GM12878 (cell line): Measurements from ENCODE around the gene ZDHHC19. TPM values are rescaled to one million over a fixed set of nuclear protein-coding genes. Genes with fewer than 3 reads are reported as not detected.

ENCODE experiments used
- BACH1 ChIP-seq: fragments of 450-650 bp; IDR thresholded peaks from 2 replicates; pipeline ENCODE4 v1.6.1; 2017; ENCODE audit warnings: mild to moderate bottlenecking, borderline replicate concordance
- DPF2 ChIP-seq: fragments of 450-650 bp; IDR thresholded peaks from 2 replicates; pipeline ENCODE4 v1.6.1; 2017; ENCODE audit warnings: mild to moderate bottlenecking
- EP300 ChIP-seq, 2 experiments: fragments of 150-350 bp in 1 of 2; IDR thresholded peaks; 2 replicates each; pipeline ENCODE4 v1.6.1; 2011 to 2012; ENCODE audit warnings: low read depth in 2 of 2, low read length in 2 of 2, borderline replicate concordance in 1 of 2, improper control_type of control experiment in 1 of 2, inconsistent platforms in 1 of 2; ENCODE audit not compliant: control insufficient read depth in 1 of 2
- NBN ChIP-seq: fragments of 450-650 bp; IDR thresholded peaks from 2 replicates; pipeline ENCODE4 v1.6.1; 2016
- NFXL1 ChIP-seq: fragments of 450-650 bp; IDR thresholded peaks from 2 replicates; pipeline ENCODE4 v1.6.1; 2017; ENCODE audit warnings: antibody characterized with exemption, mild to moderate bottlenecking, borderline replicate concordance
- RELA ChIP-seq: fragments of 450-650 bp; IDR thresholded peaks from 2 replicates; pipeline ENCODE4 v1.8.0; 2014; ENCODE audit warnings: borderline replicate concordance; ENCODE audit not compliant: partially characterized antibody
- SPI1 ChIP-seq: IDR thresholded peaks from 2 replicates; pipeline ENCODE4 v1.6.1; 2011; ENCODE audit warnings: low read depth, mild to moderate bottlenecking, low read length, moderate library complexity, borderline replicate concordance; ENCODE audit not compliant: insufficient read depth
- SREBF2 ChIP-seq: IDR thresholded peaks from 2 replicates; pipeline ENCODE4 v1.6.1; 2012; ENCODE audit warnings: mild to moderate bottlenecking, low read length
- polyA plus RNA-seq, 11 experiments: library from polyadenylated mRNA; depleted of rRNA in 4 of 11; unstranded in 6 of 11; stranded (reverse) in 5 of 11; fragments of >200 nt; fragmentation: Nextera tagmentation in 4 of 11; fragmentation: Illumina TruSeq in 1 of 11; extraction: Ambion mirVana in 4 of 11; extraction: Trizol in 1 of 11; gene quantifications; 1 replicate in 1 of 11; 2 replicates in 10 of 11; pipeline versions ENCODE4 v1.2.1 to v1.2.3, GENCODE V29; 2011 to 2016; ENCODE audit warnings: inconsistent platforms in 2 of 11, missing spikeins in 2 of 11, low read depth in 1 of 11
- total RNA-seq, 4 experiments: library from RNA; depleted of rRNA in 3 of 4; stranded (reverse); fragments of >200 nt in 3 of 4; fragmentation: Illumina TruSeq in 1 of 4; extraction: Trizol in 1 of 4; gene quantifications; 2 replicates each; pipeline versions ENCODE4 v1.2.1 to v1.2.3, GENCODE V29; 2013 to 2021
- TF ChIP-seq, protein P1 (sequence below): fragments of 450-650 bp; IDR thresholded peaks from 2 replicates; pipeline ENCODE4 v1.6.1; 2017; ENCODE audit warnings: mild to moderate bottlenecking, moderate library complexity
- TF ChIP-seq, protein P2 (sequence below): fragments of 450-650 bp; formaldehyde crosslinking; IDR thresholded peaks from 2 replicates; pipeline ENCODE4 v1.5.0; 2022; ENCODE audit warnings: mild to moderate bottlenecking, missing genetic modification characterization
- TF ChIP-seq, protein P3 (sequence below): IDR thresholded peaks from 2 replicates; pipeline ENCODE4 v1.6.1; 2012; ENCODE audit warnings: low read depth, low read length, improper control_type of control experiment
- TF ChIP-seq, protein P4 (sequence below): fragments of 450-650 bp; IDR thresholded peaks from 2 replicates; pipeline ENCODE4 v1.6.1; 2014; ENCODE audit warnings: mild to moderate bottlenecking
- TF ChIP-seq, protein P5 (sequence below): IDR thresholded peaks from 2 replicates; pipeline ENCODE4 v1.6.1; 2011; ENCODE audit warnings: low read depth, low read length, improper control_type of control experiment, borderline replicate concordance
- TF ChIP-seq, protein P6 (sequence below): fragments of 450-650 bp; IDR thresholded peaks from 2 replicates; pipeline ENCODE4 v1.6.1; 2016; ENCODE audit warnings: mild to moderate bottlenecking

Gene ZDHHC19
- total and polyA plus RNA-seq, 10 of the 15 experiments (the other 5 are each of a cell fraction or from before 2014, with no cell fraction given) = 0.26 TPM; not detected in 9

DNA sequence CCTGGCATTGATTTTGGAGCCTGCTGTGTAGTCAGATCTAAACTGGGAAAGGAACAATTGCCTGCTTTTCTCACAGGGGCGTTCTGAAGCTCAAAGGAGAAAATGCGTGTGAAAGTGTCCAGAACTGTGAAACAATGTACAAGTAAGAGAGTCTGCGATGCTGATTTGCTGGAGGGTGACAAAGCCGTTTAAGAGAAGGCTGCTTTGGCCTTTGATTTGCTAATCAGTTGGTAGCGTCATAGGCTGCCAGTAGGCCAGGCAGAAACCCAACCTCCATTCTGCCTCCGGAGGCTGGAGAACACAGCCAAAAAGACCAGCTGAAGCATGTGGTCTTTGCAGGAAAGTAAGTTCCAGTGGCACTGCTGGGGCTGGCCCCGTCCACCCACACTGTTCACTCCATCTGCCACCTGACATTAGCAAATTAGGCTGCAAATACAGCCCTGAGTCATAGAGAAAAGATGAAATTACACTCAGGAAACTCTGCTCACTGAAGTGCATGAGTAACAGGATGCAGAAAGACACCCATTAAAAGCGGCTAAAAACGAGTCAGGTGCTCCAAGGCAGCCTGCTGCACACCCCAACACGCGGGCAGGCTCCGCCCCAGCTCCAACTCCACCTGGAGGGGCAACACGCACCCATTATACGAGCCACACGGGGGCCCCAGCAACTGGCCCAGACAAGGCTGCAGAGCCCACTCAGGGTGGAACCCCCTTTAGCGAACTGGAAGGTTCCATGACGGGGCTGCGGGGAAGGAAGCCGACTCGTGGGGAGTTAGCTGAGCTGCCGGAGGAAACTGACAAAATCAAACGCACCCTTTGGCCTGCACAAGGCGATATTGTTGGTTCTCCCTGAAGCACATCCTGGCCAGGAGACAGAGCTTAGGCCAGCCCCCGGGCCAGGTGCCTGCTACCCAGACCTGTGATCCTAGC lies 31.6 kb downstream of the ZDHHC19 start (continued):
- TF ChIP-seq, protein P1, sequence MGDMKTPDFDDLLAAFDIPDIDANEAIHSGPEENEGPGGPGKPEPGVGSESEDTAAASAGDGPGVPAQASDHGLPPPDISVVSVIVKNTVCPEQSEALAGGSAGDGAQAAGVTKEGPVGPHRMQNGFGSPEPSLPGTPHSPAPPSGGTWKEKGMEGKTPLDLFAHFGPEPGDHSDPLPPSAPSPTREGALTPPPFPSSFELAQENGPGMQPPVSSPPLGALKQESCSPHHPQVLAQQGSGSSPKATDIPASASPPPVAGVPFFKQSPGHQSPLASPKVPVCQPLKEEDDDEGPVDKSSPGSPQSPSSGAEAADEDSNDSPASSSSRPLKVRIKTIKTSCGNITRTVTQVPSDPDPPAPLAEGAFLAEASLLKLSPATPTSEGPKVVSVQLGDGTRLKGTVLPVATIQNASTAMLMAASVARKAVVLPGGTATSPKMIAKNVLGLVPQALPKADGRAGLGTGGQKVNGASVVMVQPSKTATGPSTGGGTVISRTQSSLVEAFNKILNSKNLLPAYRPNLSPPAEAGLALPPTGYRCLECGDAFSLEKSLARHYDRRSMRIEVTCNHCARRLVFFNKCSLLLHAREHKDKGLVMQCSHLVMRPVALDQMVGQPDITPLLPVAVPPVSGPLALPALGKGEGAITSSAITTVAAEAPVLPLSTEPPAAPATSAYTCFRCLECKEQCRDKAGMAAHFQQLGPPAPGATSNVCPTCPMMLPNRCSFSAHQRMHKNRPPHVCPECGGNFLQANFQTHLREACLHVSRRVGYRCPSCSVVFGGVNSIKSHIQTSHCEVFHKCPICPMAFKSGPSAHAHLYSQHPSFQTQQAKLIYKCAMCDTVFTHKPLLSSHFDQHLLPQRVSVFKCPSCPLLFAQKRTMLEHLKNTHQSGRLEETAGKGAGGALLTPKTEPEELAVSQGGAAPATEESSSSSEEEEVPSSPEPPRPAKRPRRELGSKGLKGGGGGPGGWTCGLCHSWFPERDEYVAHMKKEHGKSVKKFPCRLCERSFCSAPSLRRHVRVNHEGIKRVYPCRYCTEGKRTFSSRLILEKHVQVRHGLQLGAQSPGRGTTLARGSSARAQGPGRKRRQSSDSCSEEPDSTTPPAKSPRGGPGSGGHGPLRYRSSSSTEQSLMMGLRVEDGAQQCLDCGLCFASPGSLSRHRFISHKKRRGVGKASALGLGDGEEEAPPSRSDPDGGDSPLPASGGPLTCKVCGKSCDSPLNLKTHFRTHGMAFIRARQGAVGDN = peak; percentile 92
- TF ChIP-seq SPI1 = 0 out of 2 replicates have a peak, but pooled peaks have one; percentile 9
- peak; percentile 71 to 88 for TF ChIP-seq EP300 (IDR thresholded peaks at IDR 0.05; ENCODE audit: borderline replicate concordance in 1 of 2, control insufficient read depth in 1 of 2, low read depth in 2 of 2, low read length in 2 of 2)
- TF ChIP-seq, protein P2, sequence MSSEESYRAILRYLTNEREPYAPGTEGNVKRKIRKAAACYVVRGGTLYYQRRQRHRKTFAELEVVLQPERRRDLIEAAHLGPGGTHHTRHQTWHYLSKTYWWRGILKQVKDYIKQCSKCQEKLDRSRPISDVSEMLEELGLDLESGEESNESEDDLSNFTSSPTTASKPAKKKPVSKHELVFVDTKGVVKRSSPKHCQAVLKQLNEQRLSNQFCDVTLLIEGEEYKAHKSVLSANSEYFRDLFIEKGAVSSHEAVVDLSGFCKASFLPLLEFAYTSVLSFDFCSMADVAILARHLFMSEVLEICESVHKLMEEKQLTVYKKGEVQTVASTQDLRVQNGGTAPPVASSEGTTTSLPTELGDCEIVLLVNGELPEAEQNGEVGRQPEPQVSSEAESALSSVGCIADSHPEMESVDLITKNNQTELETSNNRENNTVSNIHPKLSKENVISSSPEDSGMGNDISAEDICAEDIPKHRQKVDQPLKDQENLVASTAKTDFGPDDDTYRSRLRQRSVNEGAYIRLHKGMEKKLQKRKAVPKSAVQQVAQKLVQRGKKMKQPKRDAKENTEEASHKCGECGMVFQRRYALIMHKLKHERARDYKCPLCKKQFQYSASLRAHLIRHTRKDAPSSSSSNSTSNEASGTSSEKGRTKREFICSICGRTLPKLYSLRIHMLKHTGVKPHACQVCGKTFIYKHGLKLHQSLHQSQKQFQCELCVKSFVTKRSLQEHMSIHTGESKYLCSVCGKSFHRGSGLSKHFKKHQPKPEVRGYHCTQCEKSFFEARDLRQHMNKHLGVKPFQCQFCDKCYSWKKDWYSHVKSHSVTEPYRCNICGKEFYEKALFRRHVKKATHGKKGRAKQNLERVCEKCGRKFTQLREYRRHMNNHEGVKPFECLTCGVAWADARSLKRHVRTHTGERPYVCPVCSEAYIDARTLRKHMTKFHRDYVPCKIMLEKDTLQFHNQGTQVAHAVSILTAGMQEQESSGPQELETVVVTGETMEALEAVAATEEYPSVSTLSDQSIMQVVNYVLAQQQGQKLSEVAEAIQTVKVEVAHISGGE (CRISPR knock-in tag) = no peak
- TF ChIP-seq NBN = peak; percentile 97
- peak; percentile 66 for TF ChIP-seq RELA
- peak; percentile 87 for TF ChIP-seq DPF2
- TF ChIP-seq, protein P3, sequence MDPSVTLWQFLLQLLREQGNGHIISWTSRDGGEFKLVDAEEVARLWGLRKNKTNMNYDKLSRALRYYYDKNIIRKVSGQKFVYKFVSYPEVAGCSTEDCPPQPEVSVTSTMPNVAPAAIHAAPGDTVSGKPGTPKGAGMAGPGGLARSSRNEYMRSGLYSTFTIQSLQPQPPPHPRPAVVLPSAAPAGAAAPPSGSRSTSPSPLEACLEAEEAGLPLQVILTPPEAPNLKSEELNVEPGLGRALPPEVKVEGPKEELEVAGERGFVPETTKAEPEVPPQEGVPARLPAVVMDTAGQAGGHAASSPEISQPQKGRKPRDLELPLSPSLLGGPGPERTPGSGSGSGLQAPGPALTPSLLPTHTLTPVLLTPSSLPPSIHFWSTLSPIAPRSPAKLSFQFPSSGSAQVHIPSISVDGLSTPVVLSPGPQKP = 0 out of 2 replicates have a peak, but pooled peaks have one; percentile 51
- no peak for TF ChIP-seq SREBF2
- TF ChIP-seq BACH1 = peak; percentile 63; the same call in 1 of the 2 replicates
- TF ChIP-seq, protein P4, sequence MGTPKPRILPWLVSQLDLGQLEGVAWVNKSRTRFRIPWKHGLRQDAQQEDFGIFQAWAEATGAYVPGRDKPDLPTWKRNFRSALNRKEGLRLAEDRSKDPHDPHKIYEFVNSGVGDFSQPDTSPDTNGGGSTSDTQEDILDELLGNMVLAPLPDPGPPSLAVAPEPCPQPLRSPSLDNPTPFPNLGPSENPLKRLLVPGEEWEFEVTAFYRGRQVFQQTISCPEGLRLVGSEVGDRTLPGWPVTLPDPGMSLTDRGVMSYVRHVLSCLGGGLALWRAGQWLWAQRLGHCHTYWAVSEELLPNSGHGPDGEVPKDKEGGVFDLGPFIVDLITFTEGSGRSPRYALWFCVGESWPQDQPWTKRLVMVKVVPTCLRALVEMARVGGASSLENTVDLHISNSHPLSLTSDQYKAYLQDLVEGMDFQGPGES = no peak
- no peak for TF ChIP-seq NFXL1
- TF ChIP-seq, protein P5, sequence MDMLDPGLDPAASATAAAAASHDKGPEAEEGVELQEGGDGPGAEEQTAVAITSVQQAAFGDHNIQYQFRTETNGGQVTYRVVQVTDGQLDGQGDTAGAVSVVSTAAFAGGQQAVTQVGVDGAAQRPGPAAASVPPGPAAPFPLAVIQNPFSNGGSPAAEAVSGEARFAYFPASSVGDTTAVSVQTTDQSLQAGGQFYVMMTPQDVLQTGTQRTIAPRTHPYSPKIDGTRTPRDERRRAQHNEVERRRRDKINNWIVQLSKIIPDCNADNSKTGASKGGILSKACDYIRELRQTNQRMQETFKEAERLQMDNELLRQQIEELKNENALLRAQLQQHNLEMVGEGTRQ = peak; percentile 29
- TF ChIP-seq, protein P6, sequence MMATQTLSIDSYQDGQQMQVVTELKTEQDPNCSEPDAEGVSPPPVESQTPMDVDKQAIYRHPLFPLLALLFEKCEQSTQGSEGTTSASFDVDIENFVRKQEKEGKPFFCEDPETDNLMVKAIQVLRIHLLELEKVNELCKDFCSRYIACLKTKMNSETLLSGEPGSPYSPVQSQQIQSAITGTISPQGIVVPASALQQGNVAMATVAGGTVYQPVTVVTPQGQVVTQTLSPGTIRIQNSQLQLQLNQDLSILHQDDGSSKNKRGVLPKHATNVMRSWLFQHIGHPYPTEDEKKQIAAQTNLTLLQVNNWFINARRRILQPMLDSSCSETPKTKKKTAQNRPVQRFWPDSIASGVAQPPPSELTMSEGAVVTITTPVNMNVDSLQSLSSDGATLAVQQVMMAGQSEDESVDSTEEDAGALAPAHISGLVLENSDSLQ = peak; percentile 70
